Mesenchymal stem cell (in vitro differentiated cells and primary cell): ENCODE results near the gene TUBGCP3.

Source experiments
- DNase-seq: peaks from one replicate; pipeline ENCODE4 v3.0.0-alpha.2; 2013
- H2AFZ ChIP-seq: one replicate; pipeline ENCODE4 v1.6.1; 2013; ENCODE audit warnings: low read depth, mild to moderate bottlenecking, control low read depth, inconsistent platforms, low read length, moderate library complexity
- H2AK5ac ChIP-seq: 2 replicates; pipeline ENCODE4 v1.6.1; 2013; ENCODE audit warnings: low read length, moderate library complexity, mild to moderate bottlenecking, inconsistent platforms; ENCODE audit not compliant: severe bottlenecking
- H2BK120ac ChIP-seq: one replicate; pipeline ENCODE4 v1.6.1; 2013; ENCODE audit warnings: low read depth, mild to moderate bottlenecking, inconsistent platforms, low read length, moderate library complexity
- H2BK12ac ChIP-seq, 2 experiments: one replicate each; pipeline ENCODE4 v1.6.1; 2013; ENCODE audit warnings: inconsistent platforms in 2 of 2, low read length in 2 of 2, mild to moderate bottlenecking in 2 of 2, moderate library complexity in 2 of 2, control low read depth in 1 of 2
- H2BK15ac ChIP-seq: one replicate; pipeline ENCODE4 v1.6.1; 2013; ENCODE audit warnings: mild to moderate bottlenecking, low read depth, inconsistent platforms; ENCODE audit not compliant: poor library complexity, severe bottlenecking
- H2BK5ac ChIP-seq: 2 replicates; pipeline ENCODE4 v1.6.1; 2013; ENCODE audit warnings: low read depth, mild to moderate bottlenecking, low read length, control low read depth, inconsistent platforms; ENCODE audit not compliant: poor library complexity, severe bottlenecking
- H3K14ac ChIP-seq, 2 experiments: one replicate each; pipeline ENCODE4 v1.6.1; 2013; ENCODE audit warnings: inconsistent platforms in 2 of 2, low read length in 2 of 2, control low read depth in 1 of 2, mild to moderate bottlenecking in 1 of 2, moderate library complexity in 1 of 2
- H3K18ac ChIP-seq, 2 experiments: one replicate each; pipeline ENCODE4 v1.6.1; 2013; ENCODE audit warnings: inconsistent platforms in 2 of 2, low read length in 2 of 2, control low read depth in 1 of 2, low read depth in 1 of 2, mild to moderate bottlenecking in 1 of 2
- H3K23ac ChIP-seq, 2 experiments: one replicate each; pipeline ENCODE4 v1.6.1; 2013; ENCODE audit warnings: inconsistent platforms in 2 of 2, low read length in 2 of 2, mild to moderate bottlenecking in 2 of 2, moderate library complexity in 2 of 2, control low read depth in 1 of 2
- H3K27ac ChIP-seq: 2 replicates; pipeline ENCODE4 v1.5.1; 2013; ENCODE audit warnings: mild to moderate bottlenecking, moderate library complexity, low read length, control low read depth, inconsistent platforms; ENCODE audit not compliant: poor library complexity, severe bottlenecking
- H3K27me3 ChIP-seq, 2 experiments: 2 replicates each; pipeline versions ENCODE4 v1.6.1 to v1.7.0; 2013; ENCODE audit warnings: low read length in 2 of 2, mild to moderate bottlenecking in 2 of 2, moderate library complexity in 2 of 2, control low read depth in 1 of 2, inconsistent platforms in 1 of 2; ENCODE audit not compliant: control insufficient read depth in 1 of 2, insufficient read depth in 1 of 2
- H3K36me3 ChIP-seq, 2 experiments: 2 replicates each; pipeline versions ENCODE4 v1.6.1 to v1.7.0; 2013; ENCODE audit warnings: low read length in 2 of 2, control low read depth in 1 of 2, inconsistent platforms in 1 of 2, low read depth in 1 of 2, mild to moderate bottlenecking in 1 of 2; ENCODE audit not compliant: insufficient read depth in 2 of 2, control insufficient read depth in 1 of 2
- H3K4ac ChIP-seq, 2 experiments: one replicate each; pipeline ENCODE4 v1.6.1; 2013; ENCODE audit warnings: inconsistent platforms in 2 of 2, low read length in 2 of 2, mild to moderate bottlenecking in 2 of 2, moderate library complexity in 2 of 2, control low read depth in 1 of 2, low read depth in 1 of 2
- H3K4me1 ChIP-seq: 2 replicates; pipeline ENCODE4 v1.6.1; 2013; ENCODE audit warnings: low read depth, low read length, control low read depth; ENCODE audit not compliant: control insufficient read depth, insufficient read depth
- H3K4me2 ChIP-seq: 2 replicates; pipeline ENCODE4 v1.6.1; 2013; ENCODE audit warnings: low read length, mild to moderate bottlenecking, inconsistent platforms; ENCODE audit not compliant: poor library complexity, severe bottlenecking
- H3K4me3 ChIP-seq, 2 experiments: 2 replicates each; pipeline versions ENCODE4 v1.5.1 to v1.7.0; 2013; ENCODE audit warnings: low read length in 2 of 2, mild to moderate bottlenecking in 2 of 2, control low read depth in 1 of 2, low read depth in 1 of 2; ENCODE audit not compliant: insufficient read depth in 1 of 2
- H3K79me1 ChIP-seq: replicated peaks from 2 replicates; pipeline ENCODE4 v1.6.1; 2013; ENCODE audit warnings: mild to moderate bottlenecking, control low read depth, low read length, inconsistent platforms; ENCODE audit not compliant: poor library complexity, severe bottlenecking
- H3K9ac ChIP-seq: 2 replicates; pipeline ENCODE4 v1.7.0; 2013; ENCODE audit warnings: mild to moderate bottlenecking, low read length, moderate library complexity
- H3K9me3 ChIP-seq: 2 replicates; pipeline ENCODE4 v1.7.0; 2013; ENCODE audit warnings: mild to moderate bottlenecking, low read length; ENCODE audit not compliant: control insufficient read depth
- H4K8ac ChIP-seq: one replicate; pipeline ENCODE4 v1.6.1; 2013; ENCODE audit warnings: inconsistent platforms, mild to moderate bottlenecking, low read length, moderate library complexity
- H4K91ac ChIP-seq: one replicate; pipeline ENCODE4 v1.6.1; 2013; ENCODE audit warnings: mild to moderate bottlenecking, low read length, inconsistent platforms
- WGBS: methylation state at CpG from one replicate; pipeline ENCODE4 v1.1.7; 2013; ENCODE audit warnings: mixed read lengths; 5-methylcytosine and 5-hydroxymethylcytosine counted together

The TUBGCP3 gene

GRCh38 chr13:112475889-112476288 is 112.1 kb downstream of the TUBGCP3 start:
- H3K4me1 ChIP-seq, result no peaks in the 10 kb centered on the region
- no peak overlapping the region for H2BK120ac ChIP-seq
- no peak overlapping the region for H4K91ac ChIP-seq
- H3K4me3 ChIP-seq, result no peak overlapping the region
- H3K27me3 ChIP-seq, result no peaks in the 10 kb centered on the region
- DNase-seq, result no peak
- H3K4me2 ChIP-seq, result no peak overlapping the region
- no peaks in the 10 kb centered on the region for H3K9me3 ChIP-seq
- H3K36me3 ChIP-seq, result no peaks in the 10 kb centered on the region
- no peak overlapping the region for H3K9ac ChIP-seq
- WGBS, result 77% methylated on average over 1 of the region's 1 CpG
- H3K14ac ChIP-seq, result no peak overlapping the region
- H3K4ac ChIP-seq, result no peak overlapping the region
- no peak overlapping the region for H3K27ac ChIP-seq
- no peak overlapping the region for H2BK5ac ChIP-seq
- no peak overlapping the region for H2AK5ac ChIP-seq
- H3K18ac ChIP-seq, result no peak overlapping the region
- H3K79me1 ChIP-seq, result no peaks in the 10 kb centered on the region
- no peak overlapping the region for H2BK15ac ChIP-seq
- no peak overlapping the region for H2AFZ ChIP-seq
- H4K8ac ChIP-seq, result no peak overlapping the region
- H2BK12ac ChIP-seq, result no peak overlapping the region
- H3K23ac ChIP-seq, result no peak overlapping the region

- Histone ChIP-seq H3K23ac (no peak overlapping the region), H3K4me1 (no peaks in the 10 kb centered on the region), H4K91ac (no peak overlapping the region), H3K18ac (no peak overlapping the region), H3K9ac (no peak overlapping the region), H3K9me3 (no peaks in the 10 kb centered on the region), H2BK12ac (no peak overlapping the region), H3K4me3 (no peak overlapping the region), H2BK120ac (no peak overlapping the region), H3K14ac (no peak overlapping the region), H4K8ac (no peak overlapping the region), H2AK5ac (no peak overlapping the region), H2BK5ac (no peak overlapping the region), H3K27me3 (no peaks in the 10 kb centered on the region), H2BK15ac (no peak overlapping the region), H2AFZ (no peak overlapping the region), H3K27ac (no peak overlapping the region), H3K4me2 (no peak overlapping the region), H3K36me3 (no peaks in the 10 kb centered on the region), H3K4ac (no peak overlapping the region), H3K79me1 (no peaks in the 10 kb centered on the region)
- DNase-seq, result no peak
- 78% methylated on average over 6 of the region's 8 CpGs for WGBS
These were observed 113.1 kb downstream of the TUBGCP3 start for GRCh38 chr13:112474869-112475268.

- Histone ChIP-seq H4K91ac (no peak overlapping the region), H3K23ac (no peak overlapping the region), H2AFZ (no peak overlapping the region), H2BK12ac (no peak overlapping the region), H3K4me3 (no peak overlapping the region), H3K4me2 (no peak overlapping the region), H3K36me3 (no peaks in the 10 kb centered on the region), H3K27me3 (no peaks in the 10 kb centered on the region), H4K8ac (no peak overlapping the region), H2AK5ac (no peak overlapping the region), H3K9me3 (no peaks in the 10 kb centered on the region), H3K4me1 (no peaks in the 10 kb centered on the region), H2BK120ac (no peak overlapping the region), H2BK15ac (no peak overlapping the region), H3K79me1 (no peaks in the 10 kb centered on the region), H3K9ac (no peak overlapping the region), H3K14ac (peak overlapping the region in 1 of 2 experiments; percentile 62), H2BK5ac (no peak overlapping the region), H3K4ac (no peak overlapping the region), H3K27ac (no peak overlapping the region), H3K18ac (no peak overlapping the region)
- no peak for DNase-seq
- WGBS, result 91% methylated on average over 4 of the region's 5 CpGs
These were observed 114.1 kb downstream of the TUBGCP3 start for GRCh38 chr13:112473818-112474217.

- no peak overlapping the region for H4K8ac ChIP-seq
- no peak overlapping the region for H3K4ac ChIP-seq
- no peak overlapping the region for H3K23ac ChIP-seq
- H3K9ac ChIP-seq, result no peak overlapping the region
- H3K36me3 ChIP-seq, result no peaks in the 10 kb centered on the region
- H2BK12ac ChIP-seq, result no peak overlapping the region
- no peak overlapping the region for H2BK120ac ChIP-seq
- DNase-seq, result no peak
- H3K27ac ChIP-seq, result no peak overlapping the region
- H3K4me3 ChIP-seq, result no peak overlapping the region
- H3K4me1 ChIP-seq, result no peaks in the 10 kb centered on the region
- no peak overlapping the region for H2BK15ac ChIP-seq
- WGBS, result 85% methylated on average over 14 of the region's 14 CpGs
- H3K27me3 ChIP-seq, result no peaks in the 10 kb centered on the region
- H3K18ac ChIP-seq, result no peak overlapping the region
- no peak overlapping the region for H2AK5ac ChIP-seq
- no peak overlapping the region for H4K91ac ChIP-seq
- no peak overlapping the region for H3K4me2 ChIP-seq
- H3K9me3 ChIP-seq, result peaks cover 2% of the 10 kb centered on the region
- H2BK5ac ChIP-seq, result no peak overlapping the region
- H3K79me1 ChIP-seq, result no peaks in the 10 kb centered on the region
- H2AFZ ChIP-seq, result no peak overlapping the region
- no peak overlapping the region for H3K14ac ChIP-seq
These were observed 118.7 kb downstream of the TUBGCP3 start for GRCh38 chr13:112469071-112469745.
